Keratinocyte (primary cell): ENCODE results near the gene ATP13A5. TPM values are rescaled to one million over a fixed set of nuclear protein-coding genes. Genes with fewer than 3 reads are reported as not detected.

Source experiments
- DNase-seq: peaks from one replicate; pipeline ENCODE4 v3.0.0-alpha.2; 2011; ENCODE audit warnings: low read depth, missing footprints, low spot score
- FAIRE-seq: peaks from 2 replicates; lab custom pipeline; 2011; peaks lifted over from hg19 to GRCh38; lab: Jason Lieb, UNC
- H2AFZ ChIP-seq: 2 replicates; pipeline ENCODE4 v1.6.0; 2012; ENCODE audit warnings: low read length, control low read depth, inconsistent platforms; ENCODE audit not compliant: control insufficient read depth
- H3K27ac ChIP-seq: 2 replicates; pipeline ENCODE4 v1.5.1; 2011; ENCODE audit warnings: low read length; ENCODE audit not compliant: control insufficient read depth, insufficient read depth
- H3K27me3 ChIP-seq: 3 replicates; pipeline ENCODE4 v1.6.0; 2011; ENCODE audit warnings: low read length; ENCODE audit not compliant: control insufficient read depth, insufficient read depth; ENCODE audit errors: extremely low read depth
- H3K36me3 ChIP-seq, 2 experiments: 2 replicates in 1 of 2; 3 replicates in 1 of 2; pipeline ENCODE4 v1.5.1; 2011; ENCODE audit warnings: low read length in 2 of 2, mild to moderate bottlenecking in 1 of 2; ENCODE audit not compliant: control insufficient read depth in 2 of 2, insufficient read depth in 2 of 2; ENCODE audit errors: extremely low read depth in 1 of 2
- H3K4me1 ChIP-seq: 3 replicates; pipeline ENCODE4 v1.5.1; 2011; ENCODE audit warnings: low read length; ENCODE audit not compliant: control insufficient read depth, insufficient read depth; ENCODE audit errors: extremely low read depth
- H3K4me2 ChIP-seq: 3 replicates; pipeline ENCODE4 v1.6.0; 2011; ENCODE audit warnings: low read depth, low read length; ENCODE audit not compliant: control insufficient read depth, insufficient read depth; ENCODE audit errors: extremely low read depth
- H3K4me3 ChIP-seq, 3 experiments: fragments of 200-600 bp in 1 of 3; sonication (generic) in 1 of 3; 2 replicates in 2 of 3; 3 replicates in 1 of 3; pipeline ENCODE4 v1.5.1; 2011 to 2016; ENCODE audit warnings: low read length in 3 of 3, mild to moderate bottlenecking in 3 of 3, control low read depth in 2 of 3, inconsistent platforms in 1 of 3, low read depth in 1 of 3, mixed read lengths in 1 of 3, mixed run types in 1 of 3, moderate library complexity in 1 of 3; ENCODE audit not compliant: control insufficient read depth in 2 of 3, insufficient read depth in 2 of 3; ENCODE audit errors: extremely low read depth in 1 of 3
- H3K79me2 ChIP-seq: 2 replicates; pipeline ENCODE4 v1.6.0; 2012; ENCODE audit warnings: low read length; ENCODE audit not compliant: control insufficient read depth, insufficient read depth
- H3K9ac ChIP-seq: 3 replicates; pipeline ENCODE4 v1.6.0; 2011; ENCODE audit warnings: low read length; ENCODE audit not compliant: control insufficient read depth, insufficient read depth; ENCODE audit errors: extremely low read depth
- H3K9me1 ChIP-seq: 3 replicates; pipeline ENCODE4 v1.6.0; 2011; ENCODE audit warnings: low read length; ENCODE audit not compliant: control insufficient read depth, insufficient read depth; ENCODE audit errors: extremely low read depth
- H3K9me3 ChIP-seq: 2 replicates; pipeline ENCODE4 v1.5.1; 2012; ENCODE audit warnings: low read depth, low read length; ENCODE audit not compliant: control insufficient read depth
- H4K20me1 ChIP-seq: 3 replicates; pipeline ENCODE4 v1.6.0; 2011; ENCODE audit warnings: low read length; ENCODE audit not compliant: control insufficient read depth, insufficient read depth; ENCODE audit errors: extremely low read depth
- CTCF ChIP-seq, 3 experiments: IDR thresholded peaks in 1 of 3; conservative IDR thresholded peaks in 1 of 3; optimal IDR thresholded peaks in 1 of 3; 2 replicates in 2 of 3; 3 replicates in 1 of 3; pipeline versions ENCODE3 to v1.5.1; 2011; ENCODE audit warnings: low read length in 3 of 3, mild to moderate bottlenecking in 3 of 3, moderate library complexity in 2 of 3, control low read depth in 1 of 3, inconsistent platforms in 1 of 3; ENCODE audit not compliant: insufficient read depth in 2 of 3; ENCODE audit errors: extremely low read depth in 1 of 3
- EZH2 ChIP-seq: IDR thresholded peaks from one replicate; pipeline ENCODE4 v1.6.1; 2012; ENCODE audit warnings: inconsistent platforms, mild to moderate bottlenecking, low read length, moderate library complexity
- dilution Hi-C: fragments of 300-500 bp; cut with MboI; formaldehyde crosslinking; loops from one replicate; pipeline ENCODE4 v1.7.0; 2020; ENCODE audit warnings: low sequenced_read_pairs; ENCODE audit not compliant: extremely low pct_ligation_motif_present
- polyA plus RNA-seq, 5 experiments: library from polyadenylated mRNA; depleted of rRNA in 3 of 5; stranded (reverse) in 3 of 5; stranded (forward) in 1 of 5; unstranded in 1 of 5; fragments of >200 nt; gene quantifications; 1 replicate in 1 of 5; 2 replicates in 3 of 5; 3 replicates in 1 of 5; pipeline versions ENCODE4 v1.2.1 to v1.2.3, GENCODE V29; 2011 to 2012; ENCODE audit warnings: missing spikeins in 2 of 5, low read depth in 1 of 5, low replicate concordance in 1 of 5

The ATP13A5 gene
- polyA plus RNA-seq, 1 donor (not counting 4 experiments of a cell fraction or from before 2014, with no cell fraction given): not detected

GRCh38 chr3:193400304-193400703, 21.8 kb upstream of the ATP13A5 start:
- no peak for DNase-seq
- Histone ChIP-seq H2AFZ (no peak overlapping the region), H4K20me1 (no peaks in the 10 kb centered on the region), H3K36me3 (no peaks in the 10 kb centered on the region), H3K4me2 (no peak overlapping the region), H3K79me2 (no peaks in the 10 kb centered on the region), H3K27me3 (no peaks in the 10 kb centered on the region), H3K27ac (no peak overlapping the region), H3K4me1 (no peaks in the 10 kb centered on the region), H3K4me3 (no peak overlapping the region), H3K9me1 (no peaks in the 10 kb centered on the region), H3K9me3 (no peaks in the 10 kb centered on the region), H3K9ac (no peak overlapping the region)
- dilution Hi-C loops: no loop called here
- no peak for TF ChIP-seq EZH2
- TF ChIP-seq CTCF (optimal IDR thresholded peaks at IDR 0.05 in 1 of 3, IDR thresholded peaks at IDR 0.05 in 1 of 3, conservative IDR thresholded peaks at IDR 0.05 in 1 of 3; ENCODE audit: extremely low read depth in 1 of 3, insufficient read depth in 2 of 3, low read length in 3 of 3): no peak
- FAIRE-seq: no peak

- dilution Hi-C loops: no loop called here
- Histone ChIP-seq H3K9me1 (no peaks in the 10 kb centered on the region), H3K79me2 (no peaks in the 10 kb centered on the region), H3K9me3 (no peaks in the 10 kb centered on the region), H3K4me3 (no peak overlapping the region), H3K27me3 (no peaks in the 10 kb centered on the region), H4K20me1 (no peaks in the 10 kb centered on the region), H3K4me1 (no peaks in the 10 kb centered on the region), H2AFZ (no peak overlapping the region), H3K27ac (no peak overlapping the region), H3K9ac (no peak overlapping the region), H3K36me3 (no peaks in the 10 kb centered on the region), H3K4me2 (no peak overlapping the region)
- DNase-seq (no peak), FAIRE-seq (no peak)
- no peak for TF ChIP-seq EZH2
- TF ChIP-seq CTCF (optimal IDR thresholded peaks at IDR 0.05 in 1 of 3, IDR thresholded peaks at IDR 0.05 in 1 of 3, conservative IDR thresholded peaks at IDR 0.05 in 1 of 3; ENCODE audit: extremely low read depth in 1 of 3, insufficient read depth in 2 of 3, low read length in 3 of 3): no peak
Measured at GRCh38 chr3:193396451-193397244, 18.1 kb upstream of the ATP13A5 start.
